K562 (cell line): ENCODE measurements around the gene HMGCL. TPM values are rescaled to one million over a fixed set of nuclear protein-coding genes. Genes with fewer than 3 reads are reported as not detected.

Experiments used
- ATF4 ChIP-seq: fragments of 450-650 bp; formaldehyde crosslinking; IDR thresholded peaks from 2 replicates; pipeline ENCODE4 v1.4.0; 2022; ENCODE audit warnings: mild to moderate bottlenecking, moderate library complexity
- CREB3 ChIP-seq: fragments of 450-650 bp; conservative IDR thresholded peaks from 2 replicates; pipeline ENCODE4 v1.6.1; 2016; ENCODE audit warnings: missing genetic modification characterization, low read depth, mild to moderate bottlenecking, missing compliant biosample characterization, moderate library complexity
- EP300 ChIP-seq: IDR thresholded peaks from 2 replicates; pipeline ENCODE4 v1.6.1; 2012; ENCODE audit warnings: low read length, improper control_type of control experiment
- GTF2A2 ChIP-seq: IDR thresholded peaks from 2 replicates; pipeline ENCODE4 v1.6.1; 2016; ENCODE audit warnings: mild to moderate bottlenecking, missing genetic modification characterization, missing compliant biosample characterization
- NELFE ChIP-seq: IDR thresholded peaks from 2 replicates; pipeline ENCODE4 v1.6.1; 2011; ENCODE audit warnings: mild to moderate bottlenecking; ENCODE audit not compliant: insufficient read depth, insufficient read length
- NKRF ChIP-seq: fragments of 450-650 bp; IDR thresholded peaks from 2 replicates; pipeline ENCODE4 v1.6.1; 2016; ENCODE audit warnings: borderline replicate concordance
- NR1H2 ChIP-seq: sonication (generic); formaldehyde crosslinking; IDR thresholded peaks from 2 replicates; pipeline ENCODE4 v1.4.0; 2020; ENCODE audit warnings: mild to moderate bottlenecking, missing genetic modification reagents
- POLR3G ChIP-seq: IDR thresholded peaks from 2 replicates; pipeline ENCODE4 v1.6.1; 2011; ENCODE audit not compliant: insufficient read length, insufficient replicate concordance; ENCODE audit errors: extremely low read depth
- PPARD ChIP-seq: fragments of 250-450 bp; sonication (Bioruptor Pico); IDR thresholded peaks from 2 replicates; pipeline ENCODE4 v1.8.0; 2022; ENCODE audit warnings: inconsistent platforms, mild to moderate bottlenecking, moderate library complexity
- RFX7 ChIP-seq: fragments of 250-450 bp; sonication (Bioruptor Pico); IDR thresholded peaks from 2 replicates; pipeline ENCODE4 v1.5.1; 2021; ENCODE audit warnings: mild to moderate bottlenecking
- SP1 ChIP-seq: sonication (generic); formaldehyde crosslinking; IDR thresholded peaks from 2 replicates; pipeline ENCODE4 v1.8.1; 2022; ENCODE audit warnings: mild to moderate bottlenecking, missing genetic modification reagents
- TAF15 ChIP-seq: fragments of 200-400 bp; formaldehyde crosslinking; IDR thresholded peaks from 2 replicates; pipeline ENCODE4 v1.6.1; 2017; ENCODE audit warnings: mild to moderate bottlenecking, low read depth, low read length, moderate library complexity
- ZBTB40 ChIP-seq, 2 experiments: fragments of 450-650 bp in 1 of 2; sonication (generic) in 1 of 2; formaldehyde crosslinking in 1 of 2; IDR thresholded peaks; 2 replicates each; pipeline versions ENCODE4 v1.7.1 to v1.9.0; 2016 to 2022; ENCODE audit warnings: inconsistent platforms in 1 of 2, mild to moderate bottlenecking in 1 of 2, missing genetic modification reagents in 1 of 2
- ZFP1 ChIP-seq: fragments of 450-650 bp; formaldehyde crosslinking; IDR thresholded peaks from 2 replicates; pipeline ENCODE4 v1.4.0; 2020; ENCODE audit warnings: mild to moderate bottlenecking, mixed read lengths
- ZNF75A ChIP-seq: fragments of 450-650 bp; formaldehyde crosslinking; IDR thresholded peaks from 2 replicates; pipeline ENCODE4 v1.4.0; 2020; ENCODE audit warnings: mild to moderate bottlenecking
- polyA plus RNA-seq, 8 experiments: library from polyadenylated mRNA; depleted of rRNA in 4 of 8; stranded (reverse) in 5 of 8; unstranded in 3 of 8; fragments of >200 nt; fragmentation: Nextera tagmentation in 2 of 8; fragmentation: Illumina TruSeq in 1 of 8; extraction: Ambion mirVana in 2 of 8; extraction: Trizol in 1 of 8; gene quantifications; 2 replicates each; pipeline versions ENCODE4 v1.2.1 to v1.2.3, GENCODE V29; 2011 to 2014; ENCODE audit warnings: inconsistent platforms in 1 of 8, missing spikeins in 1 of 8
- total RNA-seq, 7 experiments: library from RNA; depleted of rRNA in 6 of 7; stranded (reverse); fragments of >200 nt in 6 of 7; fragmentation: Illumina TruSeq in 2 of 7; extraction: Trizol in 2 of 7; gene quantifications; 2 replicates each; pipeline versions ENCODE4 v1.2.1 to v1.2.3, GENCODE V29; 2011 to 2021; ENCODE audit warnings: low replicate concordance in 1 of 7

The HMGCL gene
- total and polyA plus RNA-seq, 9 of the 15 experiments (the other 6 are each of a cell fraction or from before 2014, with no cell fraction given) = 18.0 to 82.2 (median 24.2) TPM

- TF ChIP-seq TAF15 (no peak), NELFE (no peak), POLR3G (no peak), NKRF (no peak), ZFP1 (CRISPR knock-in tag) (no peak), PPARD (CRISPR knock-in tag) (no peak), SP1 (no peak), EP300 (peak; percentile 47; the same call in 1 of the 2 replicates), CREB3 (tag) (no peak), NR1H2 (CRISPR knock-in tag) (no peak), GTF2A2 (tag) (no peak), ZBTB40 (IDR thresholded peaks at IDR 0.05) (no peak), ZBTB40 (CRISPR knock-in tag; IDR thresholded peaks at IDR 0.05) (no peak), ATF4 (CRISPR knock-in tag) (no peak), RFX7 (CRISPR knock-in tag) (no peak), ZNF75A (CRISPR knock-in tag) (no peak)
These were observed 47.2 kb upstream of the HMGCL start (continued) for GRCh38 chr1:23872421-23872820.
